Activated CD4-positive, alpha-beta T cell treated with anti-CD3 and anti-CD28 coated beads, Interleukin-2, amount 50 U/mL, for 1 hour (primary cell): Measurements from ENCODE around the gene PITPNM1.

Experiments used
- DNase-seq: peaks from one replicate; pipeline ENCODE4 v3.0.0-alpha.2; 2020

The PITPNM1 gene

GRCh38 chr11:67502328-67502979 is 2.7 kb downstream of the PITPNM1 start:
- no peak for DNase-seq

GRCh38 chr11:67501854-67502253 is 3.3 kb downstream of the PITPNM1 start:
- no peak for DNase-seq

GRCh38 chr11:67500831-67501715 is 4.1 kb downstream of the PITPNM1 start:
- DNase-seq, result no peak

- no peak for DNase-seq
Measured at GRCh38 chr11:67500484-67500821, 4.7 kb downstream of the PITPNM1 start.

GRCh38 chr11:67499808-67500483 is 5.2 kb downstream of the PITPNM1 start:
- DNase-seq, result no peak

- DNase-seq, result no peak
Measured at GRCh38 chr11:67498544-67498972, 6.6 kb downstream of the PITPNM1 start.

GRCh38 chr11:67497656-67498291 is 7.4 kb downstream of the PITPNM1 start:
- DNase-seq, result no peak

- no peak for DNase-seq
Measured at GRCh38 chr11:67496113-67496512, 9.1 kb downstream of the PITPNM1 start.

- DNase-seq, result no peak
Measured at GRCh38 chr11:67495234-67496005, 9.7 kb downstream of the PITPNM1 start.

- DNase-seq, result no peak
Measured at GRCh38 chr11:67494371-67495233, 10.6 kb downstream of the PITPNM1 start.

GRCh38 chr11:67493548-67494370 is 11.4 kb downstream of the PITPNM1 start:
- no peak for DNase-seq

GRCh38 chr11:67492801-67493547 is 12.2 kb downstream of the PITPNM1 start:
- DNase-seq, result no peak

- no peak for DNase-seq
Measured at GRCh38 chr11:67492069-67492727, 13.0 kb downstream of the PITPNM1 start.

- DNase-seq, result no peak
Measured at GRCh38 chr11:67491276-67492068, 13.7 kb downstream of the PITPNM1 start.

GRCh38 chr11:67490727-67491065 is 14.5 kb downstream of the PITPNM1 start:
- DNase-seq, result no peak

GRCh38 chr11:67489885-67490726 is 15.1 kb downstream of the PITPNM1 start:
- DNase-seq, result no peak

- no peak for DNase-seq
Measured at GRCh38 chr11:67489203-67489884, 15.8 kb downstream of the PITPNM1 start.
